D721Med (cell line): Measurements from ENCODE around the gene MATN4.

Experiments used
- DNase-seq: peaks from one replicate; pipeline ENCODE4 v3.0.0; 2011; ENCODE audit warnings: low spot score; ENCODE audit not compliant: insufficient read length
- FAIRE-seq: peaks from 2 replicates; lab custom pipeline; 2011; peaks lifted over from hg19 to GRCh38; lab: Jason Lieb, UNC
- CTCF ChIP-seq: IDR thresholded peaks from 2 replicates; pipeline ENCODE4 v1.5.1; 2012; ENCODE audit warnings: mild to moderate bottlenecking, control low read depth; ENCODE audit not compliant: insufficient read depth; ENCODE audit errors: missing control alignments

The MATN4 gene

GRCh38 chr20:45268531-45268930 is 39.6 kb downstream of the MATN4 start:
- DNase-seq: no peak
- no peak for FAIRE-seq
- TF ChIP-seq CTCF: no peak

GRCh38 chr20:45266977-45267376 is 41.1 kb downstream of the MATN4 start:
- no peak for TF ChIP-seq CTCF
- FAIRE-seq: no peak
- DNase-seq: no peak

- DNase-seq: no peak
- no peak for FAIRE-seq
These were observed 44.4 kb downstream of the MATN4 start for GRCh38 chr20:45263556-45264266.

GRCh38 chr20:45258664-45259063 is 49.4 kb downstream of the MATN4 start:
- DNase-seq (no peak), FAIRE-seq (no peak)
- no peak for TF ChIP-seq CTCF

More at GRCh38 chr20:45263556-45264266, 44.4 kb downstream of the MATN4 start:
- TF ChIP-seq CTCF: no peak

GRCh38 chr20:45258259-45258658 is 49.8 kb downstream of the MATN4 start:
- FAIRE-seq (no peak), DNase-seq (no peak)
- no peak for TF ChIP-seq CTCF

GRCh38 chr20:45257711-45258110 is 50.4 kb downstream of the MATN4 start:
- FAIRE-seq: no peak
- TF ChIP-seq CTCF: no peak
- no peak for DNase-seq

- TF ChIP-seq CTCF: no peak
- DNase-seq (no peak), FAIRE-seq (no peak)
These were observed 50.9 kb downstream of the MATN4 start for GRCh38 chr20:45257161-45257560.
